ENCODE measurements around the gene TTLL7. TPM values are rescaled to one million over a fixed set of nuclear protein-coding genes. Genes with fewer than 3 reads are reported as not detected.

The TTLL7 gene
- total and polyA plus RNA-seq, 2 donors (not counting 1 experiment from before 2014, with no cell fraction given) = 0.01 TPM; not detected in 1

DNA sequence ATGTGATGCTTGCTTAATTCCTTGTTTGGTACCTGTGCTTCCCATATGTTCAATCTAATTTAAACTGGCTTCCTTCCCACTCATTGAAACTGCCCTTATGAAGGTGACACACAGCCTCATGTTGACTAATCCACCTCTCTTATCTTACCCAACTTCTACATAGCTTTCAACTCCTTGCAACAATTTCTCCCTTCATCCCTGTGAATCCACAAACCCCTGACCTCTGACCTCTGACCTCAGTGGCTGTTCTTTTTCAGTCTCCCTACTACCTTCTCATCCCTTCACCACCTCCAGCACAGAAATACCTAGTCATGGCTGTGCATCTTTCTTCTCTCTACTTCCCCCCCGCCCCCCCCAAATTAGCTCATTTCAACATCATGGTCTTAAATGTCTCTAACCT, 144.5 kb downstream of the TTLL7 start:
- no peaks in the 10 kb centered on the region for H3K36me3 ChIP-seq (replicated peaks in 1 of 2; ENCODE audit: control extremely low read depth in 1 of 2, control insufficient read depth in 1 of 2, extremely low read depth in 1 of 2, insufficient read depth in 2 of 2, low read length in 1 of 2)
- no peak for TF ChIP-seq EZH2 (IDR thresholded peaks at IDR 0.05; ENCODE audit: borderline replicate concordance, insufficient read depth, low read depth, low read length, poor library complexity, severe bottlenecking)
- TF ChIP-seq, protein P1, sequence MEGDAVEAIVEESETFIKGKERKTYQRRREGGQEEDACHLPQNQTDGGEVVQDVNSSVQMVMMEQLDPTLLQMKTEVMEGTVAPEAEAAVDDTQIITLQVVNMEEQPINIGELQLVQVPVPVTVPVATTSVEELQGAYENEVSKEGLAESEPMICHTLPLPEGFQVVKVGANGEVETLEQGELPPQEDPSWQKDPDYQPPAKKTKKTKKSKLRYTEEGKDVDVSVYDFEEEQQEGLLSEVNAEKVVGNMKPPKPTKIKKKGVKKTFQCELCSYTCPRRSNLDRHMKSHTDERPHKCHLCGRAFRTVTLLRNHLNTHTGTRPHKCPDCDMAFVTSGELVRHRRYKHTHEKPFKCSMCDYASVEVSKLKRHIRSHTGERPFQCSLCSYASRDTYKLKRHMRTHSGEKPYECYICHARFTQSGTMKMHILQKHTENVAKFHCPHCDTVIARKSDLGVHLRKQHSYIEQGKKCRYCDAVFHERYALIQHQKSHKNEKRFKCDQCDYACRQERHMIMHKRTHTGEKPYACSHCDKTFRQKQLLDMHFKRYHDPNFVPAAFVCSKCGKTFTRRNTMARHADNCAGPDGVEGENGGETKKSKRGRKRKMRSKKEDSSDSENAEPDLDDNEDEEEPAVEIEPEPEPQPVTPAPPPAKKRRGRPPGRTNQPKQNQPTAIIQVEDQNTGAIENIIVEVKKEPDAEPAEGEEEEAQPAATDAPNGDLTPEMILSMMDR (IDR thresholded peaks at IDR 0.05) = no peak
- no peaks in the 10 kb centered on the region for H3K27me3 ChIP-seq (replicated peaks in 1 of 4; ENCODE audit: control extremely low read depth in 1 of 4, control insufficient read depth in 3 of 4, insufficient read depth in 4 of 4, low read length in 3 of 4)
- no peak overlapping the region for H3K9ac ChIP-seq (ENCODE audit: low read length)
- ATAC-seq (ENCODE audit: low read depth) (no peak), DNase-seq (no peak)
- H4K20me1 ChIP-seq (ENCODE audit: control insufficient read depth, insufficient read depth, low read length, poor library complexity, severe bottlenecking) = no peaks in the 10 kb centered on the region
- Mint-ChIP-seq H3K9me3 (ENCODE audit: insufficient read depth) (no peaks in the 10 kb centered on the region), H3K27ac (no peak overlapping the region), H3K4me3 (no peak overlapping the region), H3K4me1 (no peaks in the 10 kb centered on the region), H3K27me3 (peaks cover 6% of the 10 kb centered on the region)
- ChIA-PET POLR2A (no interaction called here), CTCF (no interaction called here)
- H3K4me2 ChIP-seq (replicated peaks; ENCODE audit: low read depth, low read length, poor library complexity, severe bottlenecking) = no peak overlapping the region
- no peak overlapping the region for H2AFZ ChIP-seq (ENCODE audit: insufficient read depth, low read depth, low read length, poor library complexity, severe bottlenecking)
- no peaks in the 10 kb centered on the region for H3K4me1 ChIP-seq (ENCODE audit: control insufficient read depth in 2 of 2, insufficient read depth in 2 of 2, low read length in 2 of 2)
- no peak overlapping the region for H3K27ac ChIP-seq (ENCODE audit: low read length in 2 of 2)
- H3K79me2 ChIP-seq (ENCODE audit: control insufficient read depth, insufficient read depth, low read length) = no peaks in the 10 kb centered on the region
- H3K4me3 ChIP-seq (ENCODE audit: control extremely low read depth in 1 of 5, extremely low read depth in 1 of 5, insufficient read depth in 1 of 5, low read depth in 2 of 5, low read length in 4 of 5) = no peak overlapping the region
- intact Hi-C loops (cut with micrococcal nuclease) = no loop called here
- no peaks in the 10 kb centered on the region for H3K9me3 ChIP-seq (ENCODE audit: control extremely low read depth in 1 of 3, control insufficient read depth in 2 of 3, insufficient read depth in 1 of 3, low read length in 2 of 3)
- WGBS (ENCODE audit: insufficient coverage) = no CpG with 5 or more reads among the region's 1 CpG

DNA sequence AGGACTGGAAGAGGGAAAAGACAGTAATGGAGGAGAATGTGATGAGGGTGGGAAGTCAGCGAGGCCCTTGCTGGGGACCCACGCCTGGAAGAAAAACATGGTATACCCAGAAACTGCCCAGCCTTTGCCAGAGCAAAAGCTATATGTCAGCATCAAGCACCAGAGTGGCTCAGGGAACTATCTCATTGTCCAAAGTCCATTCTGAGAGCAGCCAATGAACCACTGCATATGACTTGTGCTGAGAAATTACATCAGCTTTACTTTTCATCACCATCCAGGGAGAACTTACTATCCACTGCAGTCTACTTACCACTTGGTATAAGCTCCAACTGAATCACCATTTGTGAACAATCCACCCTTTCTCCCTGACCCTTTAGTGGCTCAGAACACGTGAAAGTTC, 148.1 kb downstream of the TTLL7 start:
- Histone ChIP-seq H4K20me1 (ENCODE audit: control insufficient read depth, insufficient read depth, low read length, poor library complexity, severe bottlenecking) (no peaks in the 10 kb centered on the region), H3K9ac (ENCODE audit: low read length) (no peak overlapping the region), H3K27ac (ENCODE audit: low read length in 2 of 2) (no peak overlapping the region), H3K4me3 (ENCODE audit: control extremely low read depth in 1 of 5, extremely low read depth in 1 of 5, insufficient read depth in 1 of 5, low read depth in 2 of 5, low read length in 4 of 5) (no peak overlapping the region), H3K9me3 (ENCODE audit: control extremely low read depth in 1 of 3, control insufficient read depth in 2 of 3, insufficient read depth in 1 of 3, low read length in 2 of 3) (no peaks in the 10 kb centered on the region), H2AFZ (ENCODE audit: insufficient read depth, low read depth, low read length, poor library complexity, severe bottlenecking) (no peak overlapping the region), H3K27me3 (replicated peaks in 1 of 4; ENCODE audit: control extremely low read depth in 1 of 4, control insufficient read depth in 3 of 4, insufficient read depth in 4 of 4, low read length in 3 of 4) (no peaks in the 10 kb centered on the region), H3K4me2 (replicated peaks; ENCODE audit: low read depth, low read length, poor library complexity, severe bottlenecking) (no peak overlapping the region), H3K79me2 (ENCODE audit: control insufficient read depth, insufficient read depth, low read length) (no peaks in the 10 kb centered on the region), H3K4me1 (ENCODE audit: control insufficient read depth in 2 of 2, insufficient read depth in 2 of 2, low read length in 2 of 2) (no peaks in the 10 kb centered on the region), H3K36me3 (replicated peaks in 1 of 2; ENCODE audit: control extremely low read depth in 1 of 2, control insufficient read depth in 1 of 2, extremely low read depth in 1 of 2, insufficient read depth in 2 of 2, low read length in 1 of 2) (no peaks in the 10 kb centered on the region)
- Mint-ChIP-seq H3K27ac (no peak overlapping the region), H3K4me1 (no peaks in the 10 kb centered on the region), H3K4me3 (no peak overlapping the region), H3K9me3 (ENCODE audit: insufficient read depth) (no peaks in the 10 kb centered on the region), H3K27me3 (peaks cover 6% of the 10 kb centered on the region)
- intact Hi-C loops (cut with micrococcal nuclease) = no loop called here
- CTCF ChIA-PET = no interaction called here
- 93% methylated on average over 2 of the region's 3 CpGs for WGBS (ENCODE audit: insufficient coverage)
- POLR2A ChIA-PET = no interaction called here
- DNase-seq = no peak
- TF ChIP-seq, protein P1 (IDR thresholded peaks at IDR 0.05) = no peak
- TF ChIP-seq EZH2 (IDR thresholded peaks at IDR 0.05; ENCODE audit: borderline replicate concordance, insufficient read depth, low read depth, low read length, poor library complexity, severe bottlenecking) = no peak
- ATAC-seq (ENCODE audit: low read depth) = no peak

Measured in B cell (primary cell).